ENCODE data around the gene ME3.

- TF ChIP-seq CTCF (IDR thresholded peaks at IDR 0.05), result no peak
- TF ChIP-seq POLR2A (IDR thresholded peaks at IDR 0.05), result no peak
Measured at GRCh38 chr11:86706338-86707131, 34.1 kb upstream of the ME3 start.

All from Peyer's patch (tissue), 4 donors.